MM.1S (cell line): Measurements from ENCODE around the gene DNAJC19.

ENCODE experiments used
- CTCF ChIP-seq: fragments of 300-600 bp; sonication (generic); IDR thresholded peaks from 2 replicates; pipeline ENCODE4 v1.5.1; 2016; ENCODE audit warnings: antibody characterized with exemption, low read length, mixed read lengths
- EZH2 ChIP-seq: fragments of 300-600 bp; sonication (generic); optimal IDR thresholded peaks from 2 replicates; pipeline ENCODE3; 2017; ENCODE audit warnings: low read depth, mild to moderate bottlenecking, antibody characterized with exemption, low read length, mixed read lengths

GRCh38 chr3:180983136-180983535, 6.4 kb downstream of the DNAJC19 start:
- no peak for TF ChIP-seq CTCF
- no peak for TF ChIP-seq EZH2
